HEK293 (cell line): ENCODE results near the gene BRF1.

Experiments
- CTCF ChIA-PET: fragments of 350-600 bp; formaldehyde crosslinking; extraction: SDS; loops from one replicate; lab custom pipeline; 2021; ENCODE audit warnings: antibody characterized with exemption; lab: Yijun Ruan, JAX
- POLR2A ChIA-PET: fragments of 300-600 bp; formaldehyde crosslinking; extraction: SDS; loops from one replicate; lab custom pipeline; 2020; ENCODE audit warnings: antibody characterized with exemption, inconsistent platforms; lab: Yijun Ruan, JAX
- H3K27ac ChIP-seq: fragments of 200-500 bp; sonication (Bioruptor generic); 2 replicates; pipeline ENCODE4 v1.5.1; 2014; ENCODE audit warnings: low read depth, low read length, control low read depth, inconsistent platforms; ENCODE audit errors: extremely low read depth
- H3K36me3 ChIP-seq, 2 experiments: fragments of 200-500 bp in 1 of 2; sonication (Bioruptor generic) in 1 of 2; 1 replicate in 1 of 2; 2 replicates in 1 of 2; pipeline ENCODE4 v1.5.1; 2014 to 2017; ENCODE audit warnings: inconsistent platforms in 2 of 2, low read length in 2 of 2; ENCODE audit not compliant: control insufficient read depth in 2 of 2, insufficient read depth in 1 of 2
- H3K4me1 ChIP-seq: fragments of 200-500 bp; sonication (Bioruptor generic); 2 replicates; pipeline ENCODE4 v1.5.1; 2014; ENCODE audit warnings: mild to moderate bottlenecking, low read length, inconsistent platforms; ENCODE audit not compliant: control insufficient read depth, insufficient read depth
- H3K4me3 ChIP-seq: 2 replicates; pipeline ENCODE4 v1.5.1; 2011; ENCODE audit warnings: low read depth, mild to moderate bottlenecking, control low read depth, low read length, moderate library complexity
- H3K9me3 ChIP-seq: fragments of 200-500 bp; sonication (Bioruptor generic); 2 replicates; pipeline ENCODE4 v1.5.1; 2014; ENCODE audit warnings: low read depth, low read length, inconsistent platforms; ENCODE audit not compliant: control insufficient read depth, insufficient read depth
- GLIS2 ChIP-seq: fragments of 450-650 bp; formaldehyde crosslinking; IDR thresholded peaks from 2 replicates; pipeline ENCODE4 v1.5.1; 2016; ENCODE audit warnings: missing biosample characterization, missing genetic modification characterization
- HOXD13 ChIP-seq: sonication (generic); formaldehyde crosslinking; IDR thresholded peaks from 2 replicates; pipeline ENCODE4 v1.8.0; 2022; ENCODE audit warnings: missing genetic modification reagents, borderline replicate concordance
- KLF10 ChIP-seq: fragments of 450-650 bp; IDR thresholded peaks from 2 replicates; pipeline ENCODE4 v1.5.1; 2018; ENCODE audit warnings: missing biosample characterization, mild to moderate bottlenecking, missing genetic modification characterization
- SCRT1 ChIP-seq: fragments of 450-650 bp; formaldehyde crosslinking; IDR thresholded peaks from 2 replicates; pipeline ENCODE4 v1.5.1; 2016; ENCODE audit warnings: missing biosample characterization, missing genetic modification characterization, borderline replicate concordance
- YY1 ChIP-seq: fragments of 450-650 bp; formaldehyde crosslinking; IDR thresholded peaks from 2 replicates; pipeline ENCODE4 v1.5.1; 2018; ENCODE audit warnings: missing biosample characterization, missing genetic modification characterization
- ZBTB17 ChIP-seq: fragments of 450-650 bp; formaldehyde crosslinking; IDR thresholded peaks from 2 replicates; pipeline ENCODE4 v1.5.1; 2016; ENCODE audit warnings: missing biosample characterization, missing genetic modification characterization
- ZBTB20 ChIP-seq: fragments of 450-650 bp; formaldehyde crosslinking; IDR thresholded peaks from 2 replicates; pipeline ENCODE4 v1.5.1; 2016; ENCODE audit warnings: missing biosample characterization, missing genetic modification characterization
- ZBTB7A ChIP-seq: fragments of 450-650 bp; formaldehyde crosslinking; IDR thresholded peaks from 2 replicates; pipeline ENCODE4 v1.5.1; 2016; ENCODE audit warnings: low read depth, missing biosample characterization, missing genetic modification characterization
- ZBTB8A ChIP-seq: fragments of 450-650 bp; formaldehyde crosslinking; IDR thresholded peaks from 2 replicates; pipeline ENCODE4 v1.5.1; 2016; ENCODE audit warnings: missing biosample characterization, missing genetic modification characterization
- ZEB2 ChIP-seq: fragments of 450-650 bp; formaldehyde crosslinking; IDR thresholded peaks from 2 replicates; pipeline ENCODE4 v1.5.1; 2016; ENCODE audit warnings: missing biosample characterization, missing genetic modification characterization
- ZIC2 ChIP-seq: fragments of 450-650 bp; formaldehyde crosslinking; IDR thresholded peaks from 2 replicates; pipeline ENCODE4 v1.5.1; 2016; ENCODE audit warnings: missing biosample characterization, missing genetic modification characterization
- ZNF146 ChIP-seq: fragments of 450-650 bp; formaldehyde crosslinking; IDR thresholded peaks from 2 replicates; pipeline ENCODE4 v1.5.1; 2016; ENCODE audit warnings: missing biosample characterization, missing genetic modification characterization
- ZNF175 ChIP-seq: fragments of 450-650 bp; formaldehyde crosslinking; IDR thresholded peaks from 2 replicates; pipeline ENCODE4 v1.5.1; 2016; ENCODE audit warnings: missing biosample characterization, missing genetic modification characterization
- ZNF18 ChIP-seq: fragments of 450-650 bp; formaldehyde crosslinking; IDR thresholded peaks from 2 replicates; pipeline ENCODE4 v1.5.1; 2016; ENCODE audit warnings: missing biosample characterization, missing genetic modification characterization
- ZNF19 ChIP-seq: fragments of 450-650 bp; formaldehyde crosslinking; IDR thresholded peaks from 2 replicates; pipeline ENCODE4; 2016; ENCODE audit warnings: missing biosample characterization, missing genetic modification characterization, low read depth
- ZNF248 ChIP-seq: fragments of 450-650 bp; formaldehyde crosslinking; IDR thresholded peaks from 2 replicates; pipeline ENCODE4 v1.5.1; 2017; ENCODE audit warnings: missing biosample characterization, missing genetic modification characterization
- ZNF302 ChIP-seq: fragments of 450-650 bp; formaldehyde crosslinking; IDR thresholded peaks from 2 replicates; pipeline ENCODE4 v1.5.1; 2016; ENCODE audit warnings: missing biosample characterization, missing genetic modification characterization, low read depth
- ZNF501 ChIP-seq: fragments of 450-650 bp; formaldehyde crosslinking; IDR thresholded peaks from 2 replicates; pipeline ENCODE4 v1.5.1; 2016; ENCODE audit warnings: missing biosample characterization, missing genetic modification characterization
- ZNF510 ChIP-seq: fragments of 450-650 bp; formaldehyde crosslinking; IDR thresholded peaks from 2 replicates; pipeline ENCODE4 v1.5.1; 2018; ENCODE audit warnings: mild to moderate bottlenecking, missing genetic modification characterization, missing biosample characterization; ENCODE audit not compliant: insufficient replicate concordance
- ZNF548 ChIP-seq: fragments of 450-650 bp; formaldehyde crosslinking; IDR thresholded peaks from 2 replicates; pipeline ENCODE4 v1.5.1; 2016; ENCODE audit warnings: missing biosample characterization, missing genetic modification characterization
- ZNF623 ChIP-seq: fragments of 450-650 bp; formaldehyde crosslinking; IDR thresholded peaks from 2 replicates; pipeline ENCODE4 v1.5.1; 2016; ENCODE audit warnings: missing biosample characterization, missing genetic modification characterization
- ZNF664 ChIP-seq: fragments of 450-650 bp; formaldehyde crosslinking; IDR thresholded peaks from 2 replicates; pipeline ENCODE4 v1.5.1; 2016; ENCODE audit warnings: missing biosample characterization, missing genetic modification characterization
- ZNF776 ChIP-seq: fragments of 450-650 bp; formaldehyde crosslinking; IDR thresholded peaks from 2 replicates; pipeline ENCODE4 v1.5.0; 2017; ENCODE audit warnings: missing biosample characterization, missing genetic modification characterization, borderline replicate concordance

BRF1 gene

GRCh38 chr14:105285174-105285573 is 15.6 kb downstream of the BRF1 start:
- ChIA-PET POLR2A (no interaction called here), CTCF (interaction anchor here (0.7 kb wide), 1 partner anchor 67 kb away, joined by 4 read pairs; no protein-coding TSS in a partner anchor)
- Histone ChIP-seq H3K4me1 (no peaks in the 10 kb centered on the region), H3K27ac (no peak overlapping the region), H3K4me3 (no peak overlapping the region), H3K9me3 (no peaks in the 10 kb centered on the region), H3K36me3 (peaks cover 0 to 11% of the 10 kb centered on the region in 2 experiments; a peak in 2 of 3 replicates)
- TF ChIP-seq ZBTB7A (tag by site-specific recombination) (no peak), ZBTB20 (tag by site-specific recombination) (no peak), ZNF18 (tag by site-specific recombination) (no peak), SCRT1 (tag by site-specific recombination) (no peak), KLF10 (tag by site-specific recombination) (no peak), ZBTB17 (tag by site-specific recombination) (no peak), ZNF248 (tag by site-specific recombination) (no peak)
- TF ChIP-seq, all 188 proteins: peak for 0

- CTCF ChIA-PET = interaction anchor here (0.6 kb wide), 1 partner anchor 60 kb away, joined by 3 read pairs; no protein-coding TSS in a partner anchor
These were observed 16.9 kb downstream of the BRF1 start for GRCh38 chr14:105283899-105284298.

GRCh38 chr14:105283028-105283427 is 17.8 kb downstream of the BRF1 start:
- Histone ChIP-seq H3K4me3 (no peak overlapping the region), H3K27ac (no peak overlapping the region), H3K4me1 (no peaks in the 10 kb centered on the region), H3K9me3 (no peaks in the 10 kb centered on the region), H3K36me3 (peaks cover 0 to 12% of the 10 kb centered on the region in 2 experiments)
- TF ChIP-seq GLIS2 (tag by site-specific recombination) = no peak
- TF ChIP-seq ZNF510 (tag by site-specific recombination) = no peak
- TF ChIP-seq ZIC2 (tag by site-specific recombination) = peak; percentile 22; the same call in 1 of the 2 replicates
- TF ChIP-seq ZNF175 (tag by site-specific recombination) = no peak
- no peak for TF ChIP-seq ZNF776
- no peak for TF ChIP-seq ZNF501 (tag by site-specific recombination)
- CTCF ChIA-PET = interaction anchor here (0.9 kb wide), 1 partner anchor 80 kb away, joined by 4 read pairs; no protein-coding TSS in a partner anchor
- POLR2A ChIA-PET = no interaction called here

More at GRCh38 chr14:105283899-105284298, 16.9 kb downstream of the BRF1 start:
- no peaks in the 10 kb centered on the region for H3K9me3 ChIP-seq
- peaks cover 0 to 12% of the 10 kb centered on the region in 2 experiments for H3K36me3 ChIP-seq
- no peak overlapping the region for H3K4me3 ChIP-seq
- POLR2A ChIA-PET = no interaction called here
- no peak overlapping the region for H3K27ac ChIP-seq
- TF ChIP-seq ZNF19 (tag by site-specific recombination) (no peak), ZEB2 (tag by site-specific recombination) (no peak), YY1 (tag by site-specific recombination) (no peak), ZBTB8A (tag by site-specific recombination) (no peak), HOXD13 (no peak), ZNF548 (tag by site-specific recombination) (no peak), ZNF623 (no peak), ZNF664 (no peak), ZNF302 (tag by site-specific recombination) (no peak), ZNF146 (tag by site-specific recombination) (no peak)
- no peaks in the 10 kb centered on the region for H3K4me1 ChIP-seq
